ENCODE measurements around the gene PFKFB3. TPM values are rescaled to one million over a fixed set of nuclear protein-coding genes. Genes with fewer than 3 reads are reported as not detected.
A peak's percentile ranks its signal among the peaks of the same experiment; 100 is the strongest.
"Not testable (repeated sequence)": the region's sequence is repeated elsewhere in the genome, so short reads cannot be mapped to it uniquely, and the experiment has no call there.

Gene PFKFB3
- total RNA-seq, 1 experiment from 2014 or later = 23.4 TPM

DNA sequence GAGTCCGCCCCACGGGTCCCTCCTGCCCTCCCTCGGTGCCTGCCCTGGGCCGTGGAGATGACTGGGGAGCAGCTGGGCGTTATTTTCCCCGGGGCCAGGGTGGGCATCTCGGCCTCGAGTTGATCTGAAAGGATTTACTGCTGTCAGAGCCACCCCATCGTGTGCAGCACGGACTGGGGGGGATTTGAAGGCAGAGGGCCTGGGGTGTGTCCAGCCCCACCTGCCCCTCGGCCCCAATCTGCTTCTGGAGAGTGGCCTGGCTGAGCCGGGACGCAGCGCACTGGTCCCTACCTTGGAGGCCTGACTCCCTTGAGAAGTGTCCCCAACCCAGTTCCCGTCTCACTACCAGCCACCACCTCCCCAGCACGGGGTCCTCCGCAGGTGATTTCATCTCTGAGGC is 24.2 kb upstream of the PFKFB3 start:
- DNase-seq (ENCODE audit: low read depth) = no peak

DNA sequence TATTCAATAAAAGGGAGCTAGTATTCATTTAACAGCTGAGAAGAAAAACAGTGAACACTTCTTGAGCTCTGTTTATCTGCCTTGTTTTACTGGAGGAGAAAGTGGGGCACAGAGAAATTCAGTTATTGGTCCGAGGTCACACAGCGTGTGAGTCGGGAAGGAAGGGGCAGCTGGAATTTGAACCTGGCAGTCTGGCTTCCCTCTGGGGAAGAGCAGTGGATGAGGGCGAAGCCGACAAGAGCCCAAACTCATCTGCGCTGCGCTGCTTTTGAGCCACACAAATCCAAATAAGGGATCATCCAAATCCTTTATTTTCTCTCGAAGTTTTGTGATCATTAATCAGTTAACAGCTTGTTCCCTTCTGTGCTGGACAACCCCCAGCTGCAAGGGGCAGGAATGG is 23.7 kb upstream of the PFKFB3 start:
- no peak for DNase-seq (ENCODE audit: low read depth)

GRCh38 chr10:6180480-6181110 is 22.1 kb upstream of the PFKFB3 start:
- DNase-seq (ENCODE audit: low read depth) = no peak

- DNase-seq (ENCODE audit: low read depth) = no peak
These were observed 21.5 kb upstream of the PFKFB3 start for GRCh38 chr10:6181249-6181648.

DNA sequence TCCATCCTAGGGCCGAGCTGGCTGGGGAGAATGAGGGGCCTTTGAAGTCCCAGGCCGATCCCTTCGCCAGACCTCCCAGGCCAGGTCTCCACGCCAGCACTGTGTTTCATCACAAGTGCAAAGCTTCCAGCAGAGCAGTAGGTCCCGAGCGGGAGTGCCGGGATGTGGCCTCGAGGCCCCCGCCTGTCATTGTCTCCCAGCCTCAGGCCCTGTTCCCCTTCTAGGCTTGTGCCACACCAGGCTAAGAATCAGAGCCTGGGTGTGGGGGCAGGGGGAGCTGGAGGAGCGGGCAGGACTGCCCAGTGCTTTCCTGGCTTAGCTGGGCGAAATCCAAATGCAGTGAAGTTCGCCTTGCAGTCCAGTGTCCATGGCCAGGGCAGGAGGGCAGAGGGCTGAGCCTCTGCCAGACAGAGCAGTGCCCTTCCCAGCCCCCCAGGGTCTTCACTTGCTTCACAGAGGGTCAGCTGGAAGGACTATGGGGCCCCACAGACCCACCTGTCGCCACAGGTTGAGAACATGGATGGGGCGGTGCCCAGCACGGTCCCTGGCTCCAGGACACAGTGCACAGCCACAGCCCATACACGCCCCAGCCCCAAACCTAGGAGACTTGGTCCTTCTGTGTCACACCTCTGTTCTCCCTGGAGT is 20.2 kb upstream of the PFKFB3 start:
- no peak for DNase-seq (ENCODE audit: low read depth)

DNA sequence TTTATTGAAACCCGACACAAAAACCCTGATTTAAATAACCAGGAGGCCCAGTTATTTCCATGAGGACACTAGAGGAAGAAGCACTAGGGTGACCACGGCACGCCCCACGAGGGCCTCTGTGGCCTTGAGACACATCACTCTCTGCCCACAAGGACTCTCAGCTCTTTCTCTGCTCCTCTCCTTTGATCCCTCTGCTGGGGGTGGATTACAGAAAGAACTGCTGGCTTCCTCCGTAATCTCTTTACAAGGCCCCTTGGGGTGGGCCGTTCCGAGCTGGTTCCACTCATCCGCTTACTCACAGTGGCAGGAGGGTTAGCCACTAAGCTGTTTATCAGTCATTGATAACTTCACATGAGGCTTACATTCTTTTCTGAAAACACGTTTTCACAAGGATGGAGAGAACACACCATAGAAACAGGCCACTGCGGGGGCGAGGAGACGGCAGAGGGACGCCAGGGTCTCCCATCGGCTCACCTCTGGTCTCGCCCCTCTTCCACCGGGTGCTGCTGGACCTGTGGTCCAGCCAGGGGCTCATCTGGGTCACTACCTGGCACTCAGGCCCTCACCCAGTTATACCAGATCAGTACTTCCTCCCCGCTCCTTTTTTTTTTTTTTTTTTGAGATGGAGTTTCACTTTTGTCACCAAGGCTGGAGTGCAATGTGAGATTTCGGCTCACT is 17.6 kb upstream of the PFKFB3 start:
- no peak for DNase-seq (ENCODE audit: low read depth)

DNA sequence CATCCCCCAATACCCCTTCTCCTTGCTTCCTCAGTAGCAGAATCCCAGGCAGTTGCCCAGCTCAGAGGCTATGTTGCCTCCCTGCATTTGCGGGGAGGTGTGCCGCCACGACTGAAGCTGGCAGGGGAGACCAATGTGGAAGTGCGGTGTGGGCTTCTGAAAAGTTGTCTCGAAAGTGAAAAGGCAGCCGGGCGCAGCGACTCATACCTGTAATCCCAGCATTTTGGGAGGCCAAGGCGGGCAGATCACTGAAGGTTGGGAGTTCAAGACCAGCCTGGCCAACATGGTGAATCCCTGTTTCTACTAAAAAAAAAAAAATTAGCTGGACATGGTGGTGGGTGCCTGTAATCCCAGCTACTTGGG is 15.9 kb upstream of the PFKFB3 start:
- no peak for DNase-seq (ENCODE audit: low read depth)

GRCh38 chr10:6187278-6187677 is 15.5 kb upstream of the PFKFB3 start:
- DNase-seq (ENCODE audit: low read depth) = no peak

DNA sequence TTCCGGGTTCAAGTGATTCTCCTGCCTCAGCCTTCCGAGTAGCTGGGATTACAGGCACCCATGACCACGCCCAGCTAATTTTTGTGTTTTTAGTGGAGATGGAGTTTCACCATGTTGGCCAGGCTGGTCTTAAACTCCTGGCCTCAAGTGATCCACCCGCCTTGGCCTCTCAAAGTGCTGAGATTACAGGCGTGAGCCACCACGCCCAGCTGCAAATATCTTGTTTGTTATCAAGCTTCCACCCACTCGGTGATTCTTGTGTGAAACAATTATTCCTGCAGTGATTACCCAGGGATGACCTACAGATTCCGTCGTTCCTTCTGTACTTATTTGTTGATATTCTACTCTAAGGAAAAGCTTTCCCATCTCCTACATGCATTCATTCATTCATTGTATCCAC is 12.7 kb upstream of the PFKFB3 start:
- DNase-seq (ENCODE audit: low read depth) = not testable (repeated sequence)

DNA sequence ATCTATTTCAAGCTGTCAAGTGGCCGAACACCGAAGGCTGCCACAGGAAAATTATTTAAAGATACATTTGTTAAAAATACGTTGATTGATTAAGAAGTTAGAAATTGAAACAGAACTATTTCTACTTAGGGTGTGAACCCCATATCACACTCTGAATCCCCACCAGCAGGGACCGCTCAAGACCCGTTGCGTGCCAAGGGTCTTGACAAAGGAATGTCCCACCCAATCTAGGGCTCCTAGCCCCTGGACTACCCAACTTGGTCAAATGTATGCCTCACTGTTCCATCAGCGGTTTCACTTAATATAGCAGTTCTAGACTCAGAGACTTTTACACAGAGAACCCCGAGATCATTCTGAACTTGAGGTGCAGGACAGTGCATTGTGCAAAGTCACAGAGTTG is 11.6 kb upstream of the PFKFB3 start:
- no peak for DNase-seq (ENCODE audit: low read depth)

GRCh38 chr10:6191569-6191968 is 11.2 kb upstream of the PFKFB3 start:
- DNase-seq (ENCODE audit: low read depth) = no peak

- not testable (repeated sequence) for DNase-seq (ENCODE audit: low read depth)
These were observed 9.4 kb upstream of the PFKFB3 start for GRCh38 chr10:6193342-6193741.

- no peak for DNase-seq (ENCODE audit: low read depth)
These were observed 8.4 kb upstream of the PFKFB3 start for GRCh38 chr10:6194311-6194710.

DNA sequence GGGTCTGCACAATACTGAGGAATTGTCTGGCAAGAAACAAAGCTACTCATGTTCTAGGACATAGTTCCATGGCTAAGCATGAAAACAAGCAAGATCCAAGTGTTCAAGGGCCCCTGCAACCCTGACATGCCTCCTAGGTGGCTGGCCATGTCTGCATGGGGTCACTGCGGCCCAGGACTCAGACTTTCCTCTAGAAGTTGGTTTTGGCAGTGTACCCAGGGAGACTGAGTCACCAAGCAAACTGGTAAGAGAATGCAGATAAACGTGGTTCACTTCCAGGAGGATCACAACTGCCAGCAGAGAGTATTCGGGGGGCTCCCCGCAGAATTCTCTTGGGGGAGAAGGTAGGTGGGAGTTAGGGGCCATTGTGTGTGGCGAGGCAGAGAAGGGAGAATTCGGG is 7.4 kb upstream of the PFKFB3 start:
- DNase-seq (ENCODE audit: low read depth) = peak; percentile 72

- peak; percentile 26 for DNase-seq (ENCODE audit: low read depth)
These were observed 6.9 kb upstream of the PFKFB3 start for GRCh38 chr10:6195846-6196245.

DNA sequence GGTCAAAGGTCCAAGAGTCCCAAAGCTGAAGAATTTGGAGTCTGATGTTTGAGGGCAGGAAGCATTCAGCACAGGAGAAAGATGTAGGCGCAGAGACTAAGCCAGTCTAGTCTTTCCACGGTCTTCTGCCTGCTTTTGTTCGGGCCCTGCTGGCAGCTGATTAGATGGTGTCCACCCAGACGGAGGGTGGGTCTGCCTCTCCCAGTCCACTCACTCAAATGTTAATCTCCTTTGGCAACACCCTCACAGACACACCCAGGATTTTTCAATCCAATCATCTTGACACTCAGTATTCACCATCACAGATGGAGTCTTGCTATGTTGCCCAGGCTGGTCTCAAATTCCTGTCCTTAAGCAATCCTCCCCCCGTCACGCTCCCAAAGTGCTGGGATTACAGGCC is 6.2 kb upstream of the PFKFB3 start:
- not testable (repeated sequence) for DNase-seq (ENCODE audit: low read depth)

DNA sequence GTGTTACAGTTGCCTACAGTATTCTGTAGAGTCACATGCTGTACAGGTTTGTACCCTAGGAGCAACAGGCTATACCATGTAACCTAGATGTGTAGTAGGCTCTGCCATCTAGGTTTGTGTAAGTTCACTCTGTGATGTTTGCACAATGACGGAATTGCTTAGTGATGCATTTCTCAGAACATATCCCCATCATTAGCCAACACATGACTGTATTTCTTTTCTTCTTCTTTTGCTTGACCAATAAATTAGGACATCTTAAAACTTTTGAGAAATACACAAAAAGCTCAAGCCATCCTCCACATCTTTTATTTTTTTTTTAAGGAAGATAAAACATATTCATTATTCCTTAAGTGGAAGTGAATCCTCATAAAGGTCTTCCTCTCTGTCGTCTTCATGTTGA is 5.4 kb upstream of the PFKFB3 start:
- DNase-seq (ENCODE audit: low read depth) = no peak

DNA sequence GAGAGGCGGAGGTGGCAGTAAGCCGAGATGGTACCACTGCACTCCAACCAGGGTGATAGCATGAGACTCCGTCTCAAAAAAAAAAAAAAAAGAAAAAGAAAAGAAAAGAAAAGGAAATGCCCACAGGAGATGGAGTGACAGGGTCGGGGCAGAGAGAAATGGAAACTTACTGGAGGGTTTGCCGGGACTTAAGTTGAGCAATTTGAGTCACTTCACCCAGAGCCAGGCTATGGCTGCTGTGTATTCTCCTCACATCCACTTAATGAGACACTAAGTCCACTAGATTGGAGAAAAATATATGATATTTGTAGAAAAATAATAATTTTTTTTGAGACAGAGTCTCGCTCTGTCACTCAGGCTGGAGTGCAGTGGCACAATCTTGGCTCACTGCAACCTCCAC is 4.6 kb upstream of the PFKFB3 start:
- DNase-seq (ENCODE audit: low read depth) = no peak

DNA sequence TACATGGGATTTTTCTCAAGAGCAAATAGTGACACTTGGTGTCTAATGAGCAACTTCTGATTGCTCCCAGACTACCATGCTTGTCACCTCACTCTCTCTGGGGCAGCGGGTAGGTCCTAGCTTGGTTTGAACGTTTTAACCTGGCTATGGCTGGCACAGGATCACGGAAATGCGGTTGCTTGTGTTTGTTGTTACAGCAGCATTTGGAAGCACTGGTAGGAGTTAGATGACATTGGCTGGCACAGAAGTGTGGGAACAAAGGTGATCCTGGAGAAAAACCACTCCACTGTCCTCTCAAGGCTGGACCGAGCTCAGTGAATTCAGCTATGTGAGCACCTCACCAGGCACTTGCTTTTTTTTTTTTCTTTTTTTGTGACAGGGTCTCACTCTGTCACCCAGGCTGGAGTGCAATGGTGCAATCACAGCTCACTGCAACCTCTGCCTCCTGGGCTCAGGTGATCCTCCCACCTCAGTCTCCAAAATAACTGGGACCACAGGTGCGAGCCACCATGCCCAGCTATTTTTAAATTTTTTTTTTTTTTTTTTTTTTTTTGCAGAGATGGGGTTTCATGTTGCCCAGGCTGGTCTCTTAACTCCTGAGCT is 3.5 kb upstream of the PFKFB3 start:
- no peak for DNase-seq (ENCODE audit: low read depth)

DNA sequence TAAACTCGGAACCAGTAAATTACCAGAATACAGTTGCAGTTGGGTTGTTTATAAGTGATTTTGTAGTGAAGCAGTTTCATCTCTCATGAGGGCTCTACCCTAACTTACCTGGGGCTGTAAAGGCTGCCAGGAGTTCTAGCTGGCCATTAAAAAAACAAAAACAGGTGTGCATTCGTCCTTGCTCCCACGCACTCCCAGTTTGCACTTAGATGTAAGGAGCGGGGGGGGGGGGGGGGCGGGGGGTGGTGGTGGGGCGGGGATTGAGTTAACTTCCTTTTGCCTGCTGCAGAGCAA is 2.3 kb upstream of the PFKFB3 start:
- DNase-seq (ENCODE audit: low read depth) = no peak

GRCh38 chr10:6200734-6201515 is 1.8 kb upstream of the PFKFB3 start:
- DNase-seq (ENCODE audit: low read depth) = peak; percentile 47

DNA sequence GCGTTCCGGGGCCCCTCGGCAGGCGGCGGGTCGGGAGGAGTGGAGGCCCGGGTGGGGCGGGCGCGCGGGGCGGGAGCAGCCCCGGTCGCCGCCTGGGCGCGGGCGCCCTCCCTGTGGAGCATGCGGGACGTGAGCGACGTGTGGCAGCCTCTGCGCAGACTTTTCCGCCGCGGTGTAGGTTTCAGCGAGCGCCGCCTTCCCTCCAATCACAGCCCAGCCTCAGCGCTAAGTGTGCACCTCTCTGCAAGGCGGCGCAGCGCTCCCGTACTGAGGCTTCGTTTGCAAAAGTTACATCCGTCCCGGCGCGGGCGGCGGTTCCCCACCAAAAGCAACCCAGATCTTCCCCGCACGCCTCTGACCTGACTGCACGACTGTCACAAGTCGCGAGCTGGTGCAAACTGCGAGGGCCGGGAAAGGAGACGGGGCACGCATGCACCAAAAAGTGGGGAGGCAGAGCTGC is 1.2 kb upstream of the PFKFB3 start:
- peak; percentile 76 for DNase-seq (ENCODE audit: low read depth)

All from M059J (cell line).